ENCODE data around the gene SRP68.

SRP68 gene

GRCh38 chr17:75996665-75997590 lies 75.4 kb downstream of the SRP68 start:
- DNase-seq: peak; percentile 34 to 47

GRCh38 chr17:75995385-75995925 lies 76.9 kb downstream of the SRP68 start:
- no peak for DNase-seq

- DNase-seq: no peak
Observed at GRCh38 chr17:75994802-75995370, 77.4 kb downstream of the SRP68 start.

- DNase-seq: no peak
Observed at GRCh38 chr17:75991396-75991795, 80.9 kb downstream of the SRP68 start.
